Lung (tissue), 12 donors: ENCODE data around the gene CRYGB. TPM values are rescaled to one million over a fixed set of nuclear protein-coding genes. Genes with fewer than 3 reads are reported as not detected.
"Not testable (repeated sequence)": the region's sequence is repeated elsewhere in the genome, so short reads cannot be mapped to it uniquely, and the experiment has no call there.

Source experiments
- ATAC-seq: fragments of 200-7000 bp; cut with Tn5 transposase; one replicate; pipeline ENCODE4 v1.9.1; 2020; ENCODE audit warnings: moderate number of reproducible peaks; ENCODE audit not compliant: insufficient read depth, low FRiP score
- DNase-seq, 3 donors: peaks; one replicate each; pipeline ENCODE4 v3.0.0-alpha.2; 2013 to 2017
- H3K27ac ChIP-seq, 2 donors: one replicate each; pipeline ENCODE4 v1.5.1; 2013; ENCODE audit warnings: mild to moderate bottlenecking in 2 of 2, moderate library complexity in 2 of 2, control low read depth in 1 of 2, inconsistent platforms in 1 of 2, low read depth in 1 of 2, low read length in 1 of 2
- H3K27me3 ChIP-seq, 3 donors: one replicate each; pipeline ENCODE4 v1.5.1; 2013; ENCODE audit warnings: low read length in 2 of 3; ENCODE audit not compliant: control insufficient read depth in 3 of 3, insufficient read depth in 3 of 3
- H3K36me3 ChIP-seq, 4 donors: one replicate each; pipeline ENCODE4 v1.5.1; 2013; ENCODE audit warnings: low read length in 4 of 4, mild to moderate bottlenecking in 1 of 4, moderate library complexity in 1 of 4; ENCODE audit not compliant: control insufficient read depth in 4 of 4, insufficient read depth in 4 of 4
- H3K4me1 ChIP-seq, 5 donors: one replicate each; pipeline ENCODE4 v1.5.1; 2013; ENCODE audit warnings: low read length in 5 of 5, mild to moderate bottlenecking in 2 of 5, moderate library complexity in 1 of 5; ENCODE audit not compliant: control insufficient read depth in 5 of 5, insufficient read depth in 5 of 5
- H3K4me3 ChIP-seq: one replicate; pipeline ENCODE4 v1.5.1; 2013; ENCODE audit warnings: mild to moderate bottlenecking, control low read depth, moderate library complexity
- H3K9ac ChIP-seq, 2 donors: one replicate each; pipeline ENCODE4 v1.5.1; 2013; ENCODE audit warnings: low read length in 2 of 2, control low read depth in 1 of 2; ENCODE audit not compliant: insufficient read depth in 1 of 2
- H3K9me3 ChIP-seq, 4 donors: one replicate each; pipeline ENCODE4 v1.5.1; 2013; ENCODE audit warnings: low read length in 3 of 4, mild to moderate bottlenecking in 1 of 4, moderate library complexity in 1 of 4; ENCODE audit not compliant: control insufficient read depth in 4 of 4, insufficient read depth in 3 of 4
- WGBS, 2 donors: extraction: QIAGEN DNeasy Blood & Tissue Kit; methylation state at CpG; one replicate each; pipeline ENCODE4 v1.1.7; 2013; 5-methylcytosine and 5-hydroxymethylcytosine counted together
- polyA plus RNA-seq, 2 donors: library from polyadenylated mRNA; stranded (reverse); fragments of 200-250 nt; gene quantifications; one replicate each; pipeline ENCODE4 v1.2.1, GENCODE V29; 2013
- total RNA-seq, 2 donors: library from RNA; depleted of rRNA in 1 of 2; stranded (reverse); fragments of >200 nt in 1 of 2; gene quantifications; one replicate each; pipeline ENCODE4 v1.2.1, GENCODE V29; 2014 to 2021
- TF ChIP-seq, protein P1 (sequence below): IDR thresholded peaks from 2 replicates; pipeline ENCODE4 v1.5.1; 2012; ENCODE audit warnings: mild to moderate bottlenecking; ENCODE audit errors: control extremely low read depth, extremely low read depth
- donor health status: control.
- donor health status: control.
- donor health status: Bipolar disorder and iron deficiency.
- donor health status: healthy.
- donor health status: DM: yes; HTN: yes; CAD: no.

CRYGB gene
- total and polyA plus RNA-seq, 4 donors = not detected

DNA sequence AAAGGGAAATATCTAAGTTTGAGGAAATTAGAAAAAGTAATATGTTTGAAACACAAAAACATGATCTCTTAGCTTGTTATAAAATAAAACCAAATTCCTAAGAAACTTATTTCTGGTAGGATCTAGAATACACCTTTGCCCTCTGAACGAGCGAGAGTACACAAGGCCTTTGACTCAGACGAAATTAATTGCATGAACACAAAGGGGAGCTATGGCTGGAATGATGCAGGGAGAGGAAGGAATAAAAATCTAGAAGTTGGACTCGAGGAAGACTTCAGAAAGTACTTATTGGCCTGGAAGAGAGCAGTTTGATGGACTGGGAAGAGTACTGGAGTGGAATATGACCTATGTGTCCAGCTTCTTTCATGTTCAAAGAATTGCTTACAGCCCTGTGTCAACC lies 20.7 kb downstream of the CRYGB start:
- H3K4me1 ChIP-seq = peaks cover 0 to 5% (median 0%) of the 10 kb centered on the region in 5 donors
- H3K27ac ChIP-seq = no peak overlapping the region
- H3K4me3 ChIP-seq = no peak overlapping the region
- H3K27me3 ChIP-seq = peaks cover 0 to 11% (median 7%) of the 10 kb centered on the region in 3 donors
- no peaks in the 10 kb centered on the region for H3K36me3 ChIP-seq
- WGBS, 2 donors = 82 to 84% methylated on average over 4 of the region's 4 CpGs
- H3K9ac ChIP-seq = no peak overlapping the region
- ATAC-seq = no peak
- no peak for DNase-seq
- peaks cover 0 to 2% (median 0%) of the 10 kb centered on the region in 4 donors for H3K9me3 ChIP-seq
- TF ChIP-seq, protein P1, sequence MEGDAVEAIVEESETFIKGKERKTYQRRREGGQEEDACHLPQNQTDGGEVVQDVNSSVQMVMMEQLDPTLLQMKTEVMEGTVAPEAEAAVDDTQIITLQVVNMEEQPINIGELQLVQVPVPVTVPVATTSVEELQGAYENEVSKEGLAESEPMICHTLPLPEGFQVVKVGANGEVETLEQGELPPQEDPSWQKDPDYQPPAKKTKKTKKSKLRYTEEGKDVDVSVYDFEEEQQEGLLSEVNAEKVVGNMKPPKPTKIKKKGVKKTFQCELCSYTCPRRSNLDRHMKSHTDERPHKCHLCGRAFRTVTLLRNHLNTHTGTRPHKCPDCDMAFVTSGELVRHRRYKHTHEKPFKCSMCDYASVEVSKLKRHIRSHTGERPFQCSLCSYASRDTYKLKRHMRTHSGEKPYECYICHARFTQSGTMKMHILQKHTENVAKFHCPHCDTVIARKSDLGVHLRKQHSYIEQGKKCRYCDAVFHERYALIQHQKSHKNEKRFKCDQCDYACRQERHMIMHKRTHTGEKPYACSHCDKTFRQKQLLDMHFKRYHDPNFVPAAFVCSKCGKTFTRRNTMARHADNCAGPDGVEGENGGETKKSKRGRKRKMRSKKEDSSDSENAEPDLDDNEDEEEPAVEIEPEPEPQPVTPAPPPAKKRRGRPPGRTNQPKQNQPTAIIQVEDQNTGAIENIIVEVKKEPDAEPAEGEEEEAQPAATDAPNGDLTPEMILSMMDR = no peak

DNA sequence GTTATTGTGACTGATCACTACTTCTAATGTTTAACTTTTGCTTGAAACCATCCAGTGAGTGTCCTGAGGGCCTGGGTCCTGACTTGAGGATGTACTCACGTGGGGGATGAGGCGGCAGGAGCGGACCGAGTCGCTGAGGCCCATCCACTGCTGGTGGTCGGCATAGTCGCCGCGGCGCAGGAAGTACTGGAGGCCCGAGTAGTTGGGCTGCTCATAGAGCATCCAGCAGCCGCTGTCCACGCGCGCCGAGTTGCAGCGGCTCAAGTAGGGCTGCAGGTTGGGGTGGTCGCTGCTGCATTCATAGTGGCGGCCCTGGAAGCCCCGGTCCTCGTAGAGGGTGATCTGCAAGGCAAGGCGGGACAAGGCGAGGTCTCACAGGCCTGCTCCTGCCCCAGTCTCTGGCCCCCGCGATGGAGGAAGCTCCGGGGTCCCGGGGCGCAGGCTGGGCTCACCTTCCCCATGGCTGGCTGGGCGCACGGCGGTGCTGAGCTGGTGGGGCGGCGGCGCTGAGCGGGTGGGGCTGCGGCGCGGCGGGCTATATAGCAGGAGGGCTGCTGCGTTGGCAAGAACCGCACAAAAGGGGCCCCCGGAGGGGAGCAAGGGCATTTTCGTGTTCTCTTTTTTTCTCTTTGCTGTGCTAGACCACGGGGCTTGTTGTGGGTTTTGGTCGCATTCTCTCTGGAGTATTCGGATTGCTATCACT lies 21.8 kb downstream of the CRYGB start, which contains the start of gene CRYGD:
TSS of gene CRYGD (minus strand) at position 512 of the 703 bp plus-strand sequence. CDS start at position 461, 51 bp downstream.
- peak in 2 of 3 donors; percentile 7 to 20 for DNase-seq
- H3K4me1 ChIP-seq, H3K27ac ChIP-seq, H3K9me3 ChIP-seq, H3K4me3 ChIP-seq, H3K36me3 ChIP-seq, H3K9ac ChIP-seq, ATAC-seq: not testable (repeated sequence)
- 8% methylated on average over 31 to 46 of the region's 46 CpGs for WGBS, 2 donors
- H3K27me3 ChIP-seq = peaks cover 0 to 11% (median 7%) of the 10 kb centered on the region in 3 donors

DNA sequence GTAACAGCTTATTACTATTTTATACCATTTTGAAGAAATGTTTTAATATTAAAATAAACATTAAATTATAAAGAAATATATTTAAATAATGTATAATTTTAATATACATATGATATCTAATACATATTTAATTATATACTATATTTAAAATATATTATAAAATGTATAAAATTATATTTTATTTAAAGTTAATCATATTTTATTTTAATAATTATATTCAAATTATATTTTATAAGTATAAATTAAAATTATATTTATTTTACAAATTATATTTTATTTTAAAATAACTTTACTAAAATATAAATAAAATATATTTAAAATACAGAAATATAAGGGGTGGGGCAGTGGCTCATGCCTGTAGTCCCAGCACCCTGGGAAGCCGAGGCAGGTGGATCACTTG lies 23.7 kb downstream of the CRYGB start:
- Histone ChIP-seq H3K4me1 (peaks cover 0 to 5% (median 0%) of the 10 kb centered on the region in 5 donors), H3K9ac (no peak overlapping the region), H3K27me3 (peaks cover 0 to 11% (median 7%) of the 10 kb centered on the region in 3 donors), H3K9me3 (peaks cover 0 to 2% (median 0%) of the 10 kb centered on the region in 4 donors), H3K27ac (no peak overlapping the region), H3K36me3 (no peaks in the 10 kb centered on the region), H3K4me3 (no peak overlapping the region)
- DNase-seq = no peak
- ATAC-seq = no peak
- TF ChIP-seq, protein P1 = no peak
- WGBS, 2 donors = 92 to 98% methylated on average over 1 of the region's 1 CpG

DNA sequence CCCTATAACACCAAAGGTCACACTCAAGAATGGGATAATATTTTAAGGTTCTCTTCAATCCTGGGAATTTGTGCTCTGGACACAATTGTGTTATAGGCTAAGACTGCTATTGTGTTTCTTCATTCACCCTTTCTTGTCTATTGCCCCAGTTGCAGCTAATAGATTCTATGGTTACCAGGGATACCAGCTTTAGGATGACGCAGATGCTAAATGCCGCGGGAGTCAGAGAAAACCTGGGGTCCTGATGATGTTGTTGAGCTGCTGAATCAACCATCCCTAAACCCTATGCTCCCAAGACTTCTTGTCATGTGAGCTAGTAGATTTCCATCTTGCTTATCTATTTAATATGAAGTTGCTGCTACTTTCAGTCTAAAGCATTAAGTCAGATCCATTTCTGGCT lies 27.0 kb downstream of the CRYGB start:
- H3K27ac ChIP-seq = no peak overlapping the region
- no peak overlapping the region for H3K9ac ChIP-seq
- H3K36me3 ChIP-seq = no peaks in the 10 kb centered on the region
- ATAC-seq = no peak
- WGBS, 2 donors = 98% methylated on average over 3 of the region's 3 CpGs
- no peaks in the 10 kb centered on the region for H3K4me1 ChIP-seq
- H3K9me3 ChIP-seq = peaks cover 0 to under 1% (median 0%) of the 10 kb centered on the region in 4 donors
- peaks cover 0 to 5% (median 4%) of the 10 kb centered on the region in 3 donors for H3K27me3 ChIP-seq
- no peak for DNase-seq
- no peak overlapping the region for H3K4me3 ChIP-seq
- TF ChIP-seq, protein P1 = no peak

DNA sequence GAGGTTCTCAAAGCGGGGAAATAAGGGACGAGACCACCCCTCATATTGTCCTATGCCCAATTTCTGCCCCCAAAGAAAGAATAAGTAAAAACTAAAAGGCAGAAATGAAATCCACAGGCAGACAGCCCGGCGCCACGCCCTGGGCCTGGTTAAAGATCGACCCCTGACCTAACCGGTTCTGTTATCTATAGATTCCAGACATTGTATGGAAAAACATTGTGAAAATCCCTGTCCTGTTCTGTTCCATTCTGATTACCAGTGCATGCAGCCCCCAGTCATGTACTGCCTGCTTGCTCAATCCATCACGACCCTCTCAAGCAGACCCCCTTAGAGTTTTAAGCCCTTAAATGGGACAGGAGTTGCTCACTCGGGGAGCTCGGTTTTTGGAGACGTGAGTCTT lies 28.6 kb downstream of the CRYGB start:
- not testable (repeated sequence) for ATAC-seq, H3K9me3 ChIP-seq, H3K27ac ChIP-seq, H3K36me3 ChIP-seq, H3K4me3 ChIP-seq, H3K4me1 ChIP-seq, H3K9ac ChIP-seq, DNase-seq, H3K27me3 ChIP-seq
- 92 to 93% methylated on average over 11 of the region's 11 CpGs for WGBS, 2 donors
